H1 (cell line): ENCODE results near the gene NEDD4L. TPM values are rescaled to one million over a fixed set of nuclear protein-coding genes. Genes with fewer than 3 reads are reported as not detected.

Experiments used
- CBX5 ChIP-seq: fragments of 300-800, 300-1000 bp; sonication (generic); IDR thresholded peaks from 2 replicates; pipeline ENCODE4 v1.7.1; 2016; ENCODE audit warnings: antibody characterized with exemption, low read length, low read depth
- CHD1 ChIP-seq: IDR thresholded peaks from 2 replicates; pipeline ENCODE4 v1.6.1; 2012; ENCODE audit warnings: low read depth, low read length, improper control_type of control experiment
- GABPA ChIP-seq: IDR thresholded peaks from 2 replicates; pipeline ENCODE4 v1.6.1; 2011; ENCODE audit warnings: mild to moderate bottlenecking, low read length, moderate library complexity, borderline replicate concordance; ENCODE audit not compliant: insufficient read depth
- KDM4A ChIP-seq: IDR thresholded peaks from one replicate; pipeline ENCODE4 v1.7.1; 2012; ENCODE audit warnings: low read depth, mild to moderate bottlenecking, moderate library complexity, low read length, inconsistent platforms; ENCODE audit not compliant: severe bottlenecking
- KDM5A ChIP-seq: fragments of 200-600 bp; IDR thresholded peaks from 2 replicates; pipeline ENCODE4 v1.7.1; 2012; ENCODE audit warnings: mild to moderate bottlenecking, low read length, inconsistent platforms, mixed read lengths
- MAFK ChIP-seq: IDR thresholded peaks from 2 replicates; pipeline ENCODE4 v1.6.1; 2012; ENCODE audit warnings: low read depth, mild to moderate bottlenecking, improper control_type of control experiment, low read length
- POLR2AphosphoS5 ChIP-seq: IDR thresholded peaks from 2 replicates; pipeline ENCODE4 v1.6.1; 2011; ENCODE audit warnings: low read depth, low read length
- RNF2 ChIP-seq: fragments of 200-900, 300-1000 bp; sonication (generic); IDR thresholded peaks from 2 replicates; pipeline ENCODE4 v1.7.1; 2016; ENCODE audit warnings: borderline replicate concordance, low read depth, mild to moderate bottlenecking, antibody characterized with exemption, low read length; ENCODE audit not compliant: poor library complexity, severe bottlenecking; ENCODE audit errors: missing control alignments
- SP4 ChIP-seq: IDR thresholded peaks from 2 replicates; pipeline ENCODE4 v1.6.1; 2012; ENCODE audit warnings: low read length, inconsistent platforms
- polyA plus RNA-seq, 7 experiments: library from polyadenylated mRNA; depleted of rRNA in 3 of 7; stranded (reverse) in 5 of 7; unstranded in 2 of 7; fragments of >200 nt in 5 of 7; fragments of 200-250 nt in 2 of 7; gene quantifications; 1 replicate in 5 of 7; 2 replicates in 1 of 7; 4 replicates in 1 of 7; pipeline versions ENCODE4 v1.2.1 to v1.2.3, GENCODE V29; 2011 to 2013; ENCODE audit warnings: missing spikeins in 2 of 7, mixed read lengths in 2 of 7
- total RNA-seq: library from RNA; stranded (reverse); fragmentation: NEBNext Ultra II Directional; extraction: Animal tissue kit (Norgen Biotek cat#: 25700); gene quantifications from 2 replicates; pipeline ENCODE4 v1.2.1, GENCODE V29; 2021

Gene NEDD4L
- total and polyA plus RNA-seq, 2 of the 8 experiments (the other 6 are each of a cell fraction or from before 2014, with no cell fraction given), result 37.3 to 69.8 TPM

- no peak for TF ChIP-seq RNF2
- no peak for TF ChIP-seq MAFK
- TF ChIP-seq SP4, result no peak
- TF ChIP-seq GABPA, result no peak
- no peak for TF ChIP-seq POLR2AphosphoS5
- TF ChIP-seq CBX5, result no peak
- TF ChIP-seq KDM4A, result no peak
- TF ChIP-seq CHD1, result no peak
- TF ChIP-seq KDM5A, result no peak
These were observed 323.6 kb downstream of the NEDD4L start (continued) for GRCh38 chr18:58367425-58368140.
